Esophagus muscularis mucosa (tissue), 4 donors: ENCODE measurements around the gene CCDC149.

ENCODE experiments used
- CTCF ChIP-seq, 3 experiments: fragments of 200-600 bp in 2 of 3; fragments of 450-650 bp in 1 of 3; sonication (generic) in 2 of 3; IDR thresholded peaks; one replicate each; pipeline ENCODE4 v1.5.1; 2017 to 2019; ENCODE audit warnings: antibody characterized with exemption in 3 of 3, mild to moderate bottlenecking in 2 of 3, moderate library complexity in 1 of 3
- EP300 ChIP-seq: sonication (generic); formaldehyde crosslinking; IDR thresholded peaks from one replicate; pipeline ENCODE4 v1.6.1; 2017; ENCODE audit warnings: antibody characterized with exemption
- POLR2A ChIP-seq: fragments of 450-650 bp; IDR thresholded peaks from one replicate; pipeline ENCODE4 v1.6.1; 2017; ENCODE audit warnings: antibody characterized with exemption, moderate library complexity, mild to moderate bottlenecking, low read depth
- POLR2AphosphoS5 ChIP-seq, 2 donors: sonication (generic); formaldehyde crosslinking; IDR thresholded peaks; one replicate each; pipeline ENCODE4 v1.6.1; 2017; ENCODE audit warnings: antibody characterized with exemption in 2 of 2

- no peak for TF ChIP-seq CTCF (IDR thresholded peaks at IDR 0.05)
- TF ChIP-seq POLR2A: no peak
- no peak for TF ChIP-seq EP300
- TF ChIP-seq POLR2AphosphoS5 (IDR thresholded peaks at IDR 0.05): no peak
Measured at GRCh38 chr4:24813732-24814131, 99.1 kb downstream of the CCDC149 start.
